ENCODE data around the gene C12orf57.
"Not testable (repeated sequence)": the region's sequence is repeated elsewhere in the genome, so short reads cannot be mapped to it uniquely, and the experiment has no call there.

Gene C12orf57

DNA sequence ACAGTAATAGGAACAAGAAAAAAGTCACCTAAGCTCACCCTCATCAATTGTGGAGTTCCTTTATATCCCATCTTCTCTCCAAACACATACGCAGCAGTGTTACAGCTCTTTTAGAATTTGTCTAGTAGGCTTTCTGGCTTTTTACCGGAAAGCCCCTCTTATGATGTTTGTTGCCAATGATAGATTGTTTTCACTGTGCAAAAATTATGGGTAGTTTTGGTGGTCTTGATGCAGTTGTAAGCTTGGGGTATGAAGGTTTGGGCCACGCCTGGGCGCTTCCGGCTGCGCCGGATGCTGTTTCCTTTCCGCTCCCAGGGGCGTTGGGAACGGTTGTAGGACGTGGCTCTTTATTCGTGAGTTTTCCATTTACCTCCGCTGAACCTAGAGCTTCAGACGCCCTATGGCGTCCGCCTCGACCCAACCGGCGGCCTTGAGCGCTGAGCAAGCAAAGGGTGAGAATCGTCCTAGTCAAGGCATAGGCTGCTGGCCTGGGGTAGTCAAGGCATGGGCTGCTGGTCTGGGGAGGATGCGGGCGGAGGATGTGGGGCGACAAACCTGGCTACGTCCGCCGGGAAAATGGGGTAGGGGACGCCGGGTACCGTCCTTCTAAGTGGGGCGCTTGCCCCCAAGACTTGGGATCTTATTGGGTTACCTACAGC is at the start of gene C12orf57, which contains the start of gene RNU7-1:
Gene C12orf57, plus strand, starts transcription at position 301 of the 659 bp plus-strand sequence. Its CDS starts 100 bp downstream, at position 401.
Gene RNU7-1, plus strand, starts transcription at position 95 of the 659 bp plus-strand sequence.
- DNase-seq: peak; percentile 88

DNA sequence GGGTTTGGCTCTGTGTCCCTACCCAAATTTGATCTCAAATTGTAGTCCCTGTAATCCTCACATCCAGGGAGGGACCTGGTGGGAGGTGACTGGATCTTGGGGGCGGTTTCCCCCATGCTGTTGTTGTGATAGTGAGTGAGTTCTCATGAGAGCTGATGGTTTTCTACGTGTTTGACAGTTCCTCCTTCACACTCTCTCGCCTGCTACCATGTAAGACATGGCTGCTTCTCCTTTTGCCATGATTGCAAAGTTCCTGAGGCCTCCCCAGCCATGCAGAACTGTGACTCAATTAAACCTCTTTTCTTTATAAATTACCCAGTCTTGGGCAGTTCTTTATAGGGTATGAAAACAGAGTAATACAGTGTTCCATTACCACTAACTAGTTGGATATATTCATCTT is 49.5 kb upstream of the C12orf57 start:
- no peak for DNase-seq

GRCh38 chr12:6896846-6897435 is 46.9 kb upstream of the C12orf57 start:
- DNase-seq: no peak

GRCh38 chr12:6899427-6899826 is 44.4 kb upstream of the C12orf57 start:
- DNase-seq: no peak

DNA sequence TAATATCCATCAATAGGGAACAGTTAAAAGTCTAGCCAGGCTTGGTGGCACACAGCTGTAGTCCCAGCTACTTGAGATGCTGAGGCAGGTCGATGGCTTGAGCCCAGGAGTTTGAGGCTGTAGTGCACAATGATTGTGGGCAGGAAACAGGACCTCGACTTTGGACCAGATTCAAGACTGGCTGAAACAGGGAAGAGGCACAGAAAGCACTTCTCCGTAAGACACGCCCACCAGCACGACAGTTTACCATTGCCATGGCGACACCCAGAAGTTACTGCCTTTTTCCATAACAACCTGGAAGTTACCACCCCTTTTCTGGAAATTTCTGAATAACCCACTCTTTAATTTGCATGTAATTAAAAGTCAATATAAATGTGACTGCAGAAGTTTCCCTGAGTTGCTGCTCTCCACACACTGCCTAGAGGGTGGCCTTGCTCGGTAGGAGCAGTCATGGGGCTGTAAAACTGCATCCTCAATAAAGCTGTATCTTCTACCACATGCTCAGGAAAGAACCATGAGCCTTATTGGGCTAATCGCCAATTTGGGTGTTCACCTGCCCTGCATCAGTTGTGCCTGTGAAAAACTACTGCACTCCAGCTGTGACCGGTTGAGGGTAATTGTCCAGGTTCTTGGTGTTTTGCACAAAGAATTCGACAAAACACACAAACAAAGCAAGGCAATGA is 43.8 kb upstream of the C12orf57 start:
- peak; percentile 37 for DNase-seq

GRCh38 chr12:6902448-6902847 is 41.4 kb upstream of the C12orf57 start:
- DNase-seq: no peak

DNA sequence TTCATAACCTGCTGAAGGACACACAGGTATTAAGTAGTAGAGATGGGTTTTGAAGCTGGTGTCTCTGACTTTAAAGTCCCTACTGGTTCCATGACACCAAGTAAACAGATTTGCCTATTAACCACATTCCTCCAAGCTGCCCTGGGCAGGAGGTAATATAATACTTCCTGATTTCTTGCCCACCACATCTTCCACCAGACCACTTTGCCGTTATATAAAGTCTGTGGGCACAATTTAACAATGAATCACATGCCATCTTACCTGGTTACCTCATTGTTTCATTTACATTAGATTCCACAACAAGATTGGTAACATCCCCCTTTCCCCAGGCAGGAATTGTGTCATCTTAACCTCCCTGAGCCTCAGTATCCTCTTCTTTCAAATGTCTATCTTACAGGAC is 40.1 kb upstream of the C12orf57 start:
- DNase-seq: no peak

DNA sequence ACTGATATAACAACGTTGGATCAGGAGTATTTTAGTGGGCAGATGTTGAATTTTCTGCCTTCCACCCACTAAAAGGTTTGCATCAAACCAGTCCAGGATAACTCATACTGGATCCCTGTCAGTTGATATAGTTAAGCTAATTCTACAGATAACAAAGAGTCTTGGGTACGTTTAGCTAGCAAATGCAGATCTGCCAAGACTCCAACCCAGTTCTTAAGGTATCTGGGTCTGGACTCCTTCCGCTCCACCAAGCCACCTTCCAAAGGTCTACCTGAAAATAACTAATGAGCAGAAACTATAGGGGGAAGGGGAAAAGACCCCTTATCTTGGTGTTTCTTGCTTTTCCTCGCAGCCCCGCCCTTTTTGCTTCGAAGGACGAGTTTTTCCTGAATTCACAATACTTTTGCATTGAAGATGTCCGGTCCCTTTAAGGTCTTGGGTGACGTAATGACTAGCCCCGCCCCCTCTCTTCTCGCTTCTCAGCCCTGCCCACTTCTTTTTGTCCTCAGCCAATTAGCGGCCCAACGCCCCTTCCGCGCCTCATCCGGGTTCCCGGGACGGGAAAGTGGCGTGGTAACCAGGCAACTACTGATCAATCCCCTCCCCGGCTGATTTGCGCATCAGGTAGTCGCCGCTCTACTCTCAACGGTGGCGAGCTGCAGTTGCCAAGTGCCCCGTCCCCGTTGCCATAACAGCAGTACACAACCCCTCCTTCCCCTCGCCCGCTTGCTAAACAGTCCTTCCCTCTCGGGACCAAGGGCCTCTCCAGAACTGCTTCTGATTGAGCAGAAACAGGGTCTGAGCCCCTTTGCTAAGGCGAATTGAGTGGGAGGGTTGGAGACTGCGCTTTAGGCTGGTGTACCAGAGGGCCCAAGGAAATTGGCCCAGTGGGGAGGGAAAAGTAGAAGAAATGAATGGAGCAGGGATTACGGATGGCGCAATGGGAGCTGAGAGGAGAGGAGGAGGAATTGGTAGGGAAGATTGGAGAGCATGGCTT is 39.2 kb upstream of the C12orf57 start, which contains the start of gene LRRC23:
Gene LRRC23, plus strand, starts transcription at position 543 of the 997 bp plus-strand sequence. CDS start 812 bp downstream, outside the sequence.
- DNase-seq: peak; percentile 99

- DNase-seq: no peak
Observed at GRCh38 chr12:6905414-6906040, 38.3 kb upstream of the C12orf57 start.

DNA sequence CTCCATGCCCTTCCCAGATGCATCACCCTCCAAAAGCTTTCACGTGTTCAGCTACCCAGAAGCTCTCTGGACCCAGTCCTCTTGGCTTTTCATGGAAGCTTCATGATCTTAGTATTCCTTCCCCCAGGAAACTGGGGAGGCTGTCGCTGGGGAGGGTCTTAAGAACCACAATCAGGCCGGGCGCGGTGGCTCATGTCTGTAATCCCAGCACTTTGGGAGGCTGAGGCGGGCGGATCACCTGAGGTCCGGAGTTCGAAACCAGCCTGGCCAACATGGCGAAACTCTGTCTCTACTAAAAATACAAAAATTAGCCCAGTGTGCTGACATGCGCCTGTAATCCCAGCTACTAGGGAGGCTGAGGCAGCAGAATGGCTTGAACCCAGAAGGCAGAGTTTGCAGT is 35.7 kb upstream of the C12orf57 start:
- DNase-seq: not testable (repeated sequence)

- DNase-seq: no peak
Observed at GRCh38 chr12:6909421-6910145, 34.2 kb upstream of the C12orf57 start.

- no peak for DNase-seq
Observed at GRCh38 chr12:6912164-6912935, 31.5 kb upstream of the C12orf57 start.

DNA sequence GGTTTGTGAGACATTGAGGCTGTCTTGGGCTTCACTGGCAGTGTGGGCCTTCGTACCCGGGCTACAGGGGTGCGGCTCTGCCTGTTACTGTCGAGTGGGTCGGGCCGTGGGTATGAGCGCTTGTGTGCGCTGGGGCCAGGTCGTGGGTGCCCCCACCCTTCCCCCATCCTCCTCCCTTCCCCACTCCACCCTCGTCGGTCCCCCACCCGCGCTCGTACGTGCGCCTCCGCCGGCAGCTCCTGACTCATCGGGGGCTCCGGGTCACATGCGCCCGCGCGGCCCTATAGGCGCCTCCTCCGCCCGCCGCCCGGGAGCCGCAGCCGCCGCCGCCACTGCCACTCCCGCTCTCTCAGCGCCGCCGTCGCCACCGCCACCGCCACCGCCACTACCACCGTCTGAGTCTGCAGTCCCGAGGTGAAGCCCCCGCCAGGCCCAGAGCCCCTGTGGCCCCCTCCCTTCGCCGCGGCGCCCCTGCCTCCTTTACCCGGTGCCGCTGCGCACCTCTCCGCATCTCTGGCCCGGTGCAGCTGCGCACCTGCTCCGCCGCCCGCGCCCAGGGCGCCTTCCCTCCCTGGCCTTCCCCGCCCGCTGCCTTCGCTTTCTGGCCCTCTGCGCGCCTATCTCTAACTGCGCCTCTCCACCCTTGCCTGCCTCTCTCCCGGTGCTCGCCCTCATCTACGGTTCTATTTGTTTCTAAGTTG is 29.4 kb upstream of the C12orf57 start, which contains the start of gene ENO2:
Gene ENO2, plus strand, starts transcription at position 335 of the 701 bp plus-strand sequence. CDS start 1,253 bp downstream, outside the sequence.
- peak; percentile 90 for DNase-seq

DNA sequence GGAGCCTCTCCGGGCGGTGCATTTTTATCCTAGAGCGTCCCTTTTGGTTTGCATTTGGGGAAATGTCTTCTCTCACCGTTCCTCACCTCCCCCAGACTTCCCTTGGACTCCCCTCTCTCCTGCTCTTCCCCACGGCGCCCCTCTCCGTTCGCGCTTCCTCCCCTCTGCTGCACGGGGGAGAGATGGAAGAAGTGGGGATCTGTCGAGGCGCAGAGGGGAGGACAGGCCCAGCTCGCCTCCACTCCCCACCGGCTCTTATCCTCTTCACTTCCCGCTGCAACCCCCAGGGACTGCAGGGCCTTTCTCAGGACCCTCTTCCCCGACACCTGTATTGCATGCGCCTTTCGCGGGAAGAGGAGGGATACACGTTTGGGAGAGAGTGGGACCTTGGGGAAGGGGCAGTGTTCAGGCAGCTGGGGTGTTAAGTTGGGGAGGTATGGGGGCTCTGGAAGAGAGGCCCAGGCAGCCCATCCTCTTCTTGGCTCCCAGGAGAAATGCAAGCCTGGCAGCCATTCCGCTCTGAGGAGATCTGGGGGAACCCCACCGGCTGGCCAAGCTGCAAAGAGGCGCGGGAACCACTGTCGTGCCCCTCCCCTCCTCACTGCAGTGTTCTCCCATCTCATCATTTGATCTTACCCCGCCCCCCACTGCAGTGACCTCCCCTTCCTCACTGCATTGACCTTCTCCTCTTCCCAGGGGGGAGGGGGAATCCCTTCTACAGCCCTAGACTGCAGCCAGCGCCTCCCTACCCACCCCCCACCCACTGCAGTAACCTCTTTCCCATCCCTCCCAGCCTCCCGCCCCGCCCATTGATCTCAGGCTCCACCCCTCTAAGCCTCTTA is 28.7 kb upstream of the C12orf57 start:
- DNase-seq: no peak

- DNase-seq: no peak
Observed at GRCh38 chr12:6915789-6916285, 28.0 kb upstream of the C12orf57 start.

DNA sequence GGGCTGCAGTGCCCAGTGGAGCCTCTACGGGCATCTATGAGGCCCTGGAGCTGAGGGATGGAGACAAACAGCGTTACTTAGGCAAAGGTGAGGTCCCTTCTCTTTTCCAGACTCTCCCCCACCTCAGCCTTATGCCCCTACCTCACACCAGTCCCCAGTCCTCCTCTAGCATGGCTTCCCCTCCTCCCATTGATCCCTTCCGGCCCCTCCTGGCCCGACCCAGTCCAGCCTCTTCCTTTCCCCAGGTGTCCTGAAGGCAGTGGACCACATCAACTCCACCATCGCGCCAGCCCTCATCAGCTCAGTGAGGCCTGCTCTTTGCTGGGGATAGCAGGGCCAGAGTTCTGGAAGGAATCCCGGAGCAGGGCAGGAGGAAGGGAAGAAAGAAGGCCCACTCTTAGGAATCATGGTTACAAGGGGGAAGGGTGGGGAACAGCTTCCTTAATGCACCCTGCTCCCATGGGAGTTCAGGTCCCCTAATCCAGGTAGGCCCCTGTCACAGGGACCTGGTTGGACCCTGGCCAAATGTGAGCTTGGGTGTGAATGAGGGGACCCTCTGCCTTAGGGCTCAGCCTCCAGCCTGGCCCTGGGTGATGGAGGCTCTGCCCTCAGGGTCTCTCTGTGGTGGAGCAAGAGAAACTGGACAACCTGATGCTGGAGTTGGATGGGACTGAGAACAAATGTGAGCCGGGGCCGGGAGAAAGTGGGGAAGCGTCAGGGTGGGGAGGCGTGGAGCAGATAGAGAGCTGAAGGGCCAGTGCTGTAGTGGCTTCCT is 27.2 kb upstream of the C12orf57 start:
- DNase-seq: no peak

GRCh38 chr12:6917491-6918231 is 26.2 kb upstream of the C12orf57 start:
- DNase-seq: no peak

Measured in CD4-positive, alpha-beta T cell treated with Interleukin-4 for 4 hours (primary cell).